IPS-15b (cell line): ENCODE results near the gene DLEC1.

ENCODE experiments used
- H3K27me3 ChIP-seq: one replicate; pipeline ENCODE4 v1.6.1; 2013; ENCODE audit warnings: low read length; ENCODE audit not compliant: control insufficient read depth, insufficient read depth
- H3K36me3 ChIP-seq: one replicate; pipeline ENCODE4 v1.6.1; 2013; ENCODE audit warnings: low read length; ENCODE audit not compliant: control insufficient read depth, insufficient read depth
- H3K4me1 ChIP-seq: one replicate; pipeline ENCODE4 v1.6.1; 2013; ENCODE audit warnings: mild to moderate bottlenecking, low read length; ENCODE audit not compliant: control insufficient read depth, insufficient read depth
- H3K4me3 ChIP-seq: one replicate; pipeline ENCODE4 v1.5.1; 2013; ENCODE audit warnings: low read depth, low read length
- H3K9ac ChIP-seq: one replicate; pipeline ENCODE4 v1.6.1; 2013; ENCODE audit warnings: low read depth, mild to moderate bottlenecking, low read length
- H3K9me3 ChIP-seq: one replicate; pipeline ENCODE4 v1.6.1; 2013; ENCODE audit warnings: mild to moderate bottlenecking, low read length; ENCODE audit not compliant: control insufficient read depth, insufficient read depth

Gene DLEC1

GRCh38 chr3:38039101-38039898 lies at the start of gene DLEC1:
Gene DLEC1 (plus strand): TSS chr3:38039208. CDS start chr3:38039226, 18 bp downstream.
- Histone ChIP-seq H3K9me3 (no peaks in the 10 kb centered on the region), H3K4me3 (peak within 1 kb of the TSS; percentile 75), H3K36me3 (no peaks in the 10 kb centered on the region), H3K27me3 (peaks cover 26% of the 10 kb centered on the region), H3K9ac (no peak within 1 kb of the TSS), H3K4me1 (peaks cover 7% of the 10 kb centered on the region)

- Histone ChIP-seq H3K9ac (no peak overlapping the region), H3K4me1 (peaks cover 5% of the 10 kb centered on the region)
These were observed 49.1 kb upstream of the DLEC1 start for GRCh38 chr3:37989821-37990480.

GRCh38 chr3:37990527-37990926 lies 48.5 kb upstream of the DLEC1 start, which contains the start of gene VILL:
Gene VILL (plus strand): TSS chr3:37990786. CDS start chr3:37993673, 2,887 bp downstream.
- Histone ChIP-seq H3K27me3 (peaks cover 12% of the 10 kb centered on the region), H3K9ac (no peak within 1 kb of the TSS), H3K9me3 (no peaks in the 10 kb centered on the region), H3K4me1 (peaks cover 5% of the 10 kb centered on the region), H3K36me3 (no peaks in the 10 kb centered on the region), H3K4me3 (peak within 1 kb of the TSS; percentile 26)

More at GRCh38 chr3:37989821-37990480, 49.1 kb upstream of the DLEC1 start:
- Histone ChIP-seq H3K36me3 (no peaks in the 10 kb centered on the region), H3K4me3 (no peak overlapping the region), H3K9me3 (no peaks in the 10 kb centered on the region), H3K27me3 (peaks cover 12% of the 10 kb centered on the region)

GRCh38 chr3:37991109-37991508 lies 47.9 kb upstream of the DLEC1 start:
- Histone ChIP-seq H3K4me1 (peaks cover 5% of the 10 kb centered on the region), H3K9ac (no peak overlapping the region), H3K9me3 (no peaks in the 10 kb centered on the region), H3K36me3 (no peaks in the 10 kb centered on the region), H3K4me3 (peak overlapping the region; percentile 26), H3K27me3 (peaks cover 12% of the 10 kb centered on the region)

GRCh38 chr3:37991823-37992222 lies 47.2 kb upstream of the DLEC1 start:
- H3K9me3 ChIP-seq = no peaks in the 10 kb centered on the region
- no peaks in the 10 kb centered on the region for H3K36me3 ChIP-seq
- peaks cover 12% of the 10 kb centered on the region for H3K27me3 ChIP-seq
- no peak overlapping the region for H3K4me3 ChIP-seq
- no peak overlapping the region for H3K9ac ChIP-seq
- H3K4me1 ChIP-seq = peaks cover 5% of the 10 kb centered on the region

GRCh38 chr3:37992271-37993066 lies 46.5 kb upstream of the DLEC1 start:
- H3K27me3 ChIP-seq = peaks cover 12% of the 10 kb centered on the region
- H3K4me3 ChIP-seq = no peak overlapping the region
- H3K36me3 ChIP-seq = no peaks in the 10 kb centered on the region
- H3K4me1 ChIP-seq = peaks cover 5% of the 10 kb centered on the region
- no peaks in the 10 kb centered on the region for H3K9me3 ChIP-seq
- no peak overlapping the region for H3K9ac ChIP-seq

- peaks cover 5% of the 10 kb centered on the region for H3K4me1 ChIP-seq
- H3K36me3 ChIP-seq = no peaks in the 10 kb centered on the region
- H3K27me3 ChIP-seq = peaks cover 13% of the 10 kb centered on the region
- no peak overlapping the region for H3K4me3 ChIP-seq
- H3K9ac ChIP-seq = no peak overlapping the region
- no peaks in the 10 kb centered on the region for H3K9me3 ChIP-seq
These were observed 45.9 kb upstream of the DLEC1 start for GRCh38 chr3:37993067-37993455.

GRCh38 chr3:37993460-37993819 lies 45.6 kb upstream of the DLEC1 start:
- Histone ChIP-seq H3K9ac (no peak overlapping the region), H3K4me1 (peaks cover 5% of the 10 kb centered on the region), H3K27me3 (peaks cover 16% of the 10 kb centered on the region), H3K36me3 (no peaks in the 10 kb centered on the region), H3K9me3 (no peaks in the 10 kb centered on the region), H3K4me3 (peak overlapping the region; percentile 66)

- peak overlapping the region; percentile 63 for H3K9ac ChIP-seq
- no peaks in the 10 kb centered on the region for H3K9me3 ChIP-seq
- no peaks in the 10 kb centered on the region for H3K36me3 ChIP-seq
- H3K27me3 ChIP-seq = peaks cover 16% of the 10 kb centered on the region
- peak overlapping the region; percentile 66 for H3K4me3 ChIP-seq
- peaks cover 5% of the 10 kb centered on the region for H3K4me1 ChIP-seq
These were observed 45.0 kb upstream of the DLEC1 start for GRCh38 chr3:37993820-37994638.

- H3K36me3 ChIP-seq = no peaks in the 10 kb centered on the region
These were observed 44.4 kb upstream of the DLEC1 start for GRCh38 chr3:37994639-37994972.

More at GRCh38 chr3:37994639-37994972, 44.4 kb upstream of the DLEC1 start:
- H3K9ac ChIP-seq = peak overlapping the region; percentile 63
- H3K4me1 ChIP-seq = peaks cover 5% of the 10 kb centered on the region
- peaks cover 16% of the 10 kb centered on the region for H3K27me3 ChIP-seq
- H3K4me3 ChIP-seq = peak overlapping the region; percentile 66
- no peaks in the 10 kb centered on the region for H3K9me3 ChIP-seq
